Measurements from ENCODE around the gene RASGEF1C.

Gene RASGEF1C

DNA sequence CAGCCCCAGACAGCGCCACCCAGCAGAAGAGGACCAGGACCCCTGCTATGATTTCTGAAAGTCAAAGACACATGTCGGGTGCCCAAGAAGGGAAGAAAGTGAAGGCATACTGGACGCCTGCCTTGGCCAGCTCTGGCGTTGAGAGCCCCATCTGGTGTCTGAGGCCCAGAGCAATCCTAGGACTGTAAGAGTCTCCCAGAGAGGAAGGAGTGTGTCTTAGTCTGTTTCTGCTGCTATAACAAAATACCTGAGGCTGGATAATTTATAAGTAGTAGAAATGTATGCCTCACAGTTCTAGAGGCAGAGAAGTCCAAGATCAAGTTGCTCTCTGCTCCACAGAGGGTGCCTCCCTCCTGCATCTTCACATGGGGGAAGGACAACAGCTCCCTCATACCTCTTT lies 10.8 kb downstream of the RASGEF1C start:
- intact Hi-C loops (cut with DNase I; ENCODE audit: low total_unique reads): no loop called here
- Histone ChIP-seq H3K36me3 (no peaks in the 10 kb centered on the region), H3K4me1 (no peaks in the 10 kb centered on the region), H3K9me3 (no peaks in the 10 kb centered on the region), H3K4me3 (no peak overlapping the region), H3K27ac (no peak overlapping the region), H3K27me3 (peaks cover 0 to 14% of the 10 kb centered on the region in 2 donors)
- DNase-seq: no peak
- TF ChIP-seq, protein P1, sequence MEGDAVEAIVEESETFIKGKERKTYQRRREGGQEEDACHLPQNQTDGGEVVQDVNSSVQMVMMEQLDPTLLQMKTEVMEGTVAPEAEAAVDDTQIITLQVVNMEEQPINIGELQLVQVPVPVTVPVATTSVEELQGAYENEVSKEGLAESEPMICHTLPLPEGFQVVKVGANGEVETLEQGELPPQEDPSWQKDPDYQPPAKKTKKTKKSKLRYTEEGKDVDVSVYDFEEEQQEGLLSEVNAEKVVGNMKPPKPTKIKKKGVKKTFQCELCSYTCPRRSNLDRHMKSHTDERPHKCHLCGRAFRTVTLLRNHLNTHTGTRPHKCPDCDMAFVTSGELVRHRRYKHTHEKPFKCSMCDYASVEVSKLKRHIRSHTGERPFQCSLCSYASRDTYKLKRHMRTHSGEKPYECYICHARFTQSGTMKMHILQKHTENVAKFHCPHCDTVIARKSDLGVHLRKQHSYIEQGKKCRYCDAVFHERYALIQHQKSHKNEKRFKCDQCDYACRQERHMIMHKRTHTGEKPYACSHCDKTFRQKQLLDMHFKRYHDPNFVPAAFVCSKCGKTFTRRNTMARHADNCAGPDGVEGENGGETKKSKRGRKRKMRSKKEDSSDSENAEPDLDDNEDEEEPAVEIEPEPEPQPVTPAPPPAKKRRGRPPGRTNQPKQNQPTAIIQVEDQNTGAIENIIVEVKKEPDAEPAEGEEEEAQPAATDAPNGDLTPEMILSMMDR (IDR thresholded peaks at IDR 0.05): no peak

DNA sequence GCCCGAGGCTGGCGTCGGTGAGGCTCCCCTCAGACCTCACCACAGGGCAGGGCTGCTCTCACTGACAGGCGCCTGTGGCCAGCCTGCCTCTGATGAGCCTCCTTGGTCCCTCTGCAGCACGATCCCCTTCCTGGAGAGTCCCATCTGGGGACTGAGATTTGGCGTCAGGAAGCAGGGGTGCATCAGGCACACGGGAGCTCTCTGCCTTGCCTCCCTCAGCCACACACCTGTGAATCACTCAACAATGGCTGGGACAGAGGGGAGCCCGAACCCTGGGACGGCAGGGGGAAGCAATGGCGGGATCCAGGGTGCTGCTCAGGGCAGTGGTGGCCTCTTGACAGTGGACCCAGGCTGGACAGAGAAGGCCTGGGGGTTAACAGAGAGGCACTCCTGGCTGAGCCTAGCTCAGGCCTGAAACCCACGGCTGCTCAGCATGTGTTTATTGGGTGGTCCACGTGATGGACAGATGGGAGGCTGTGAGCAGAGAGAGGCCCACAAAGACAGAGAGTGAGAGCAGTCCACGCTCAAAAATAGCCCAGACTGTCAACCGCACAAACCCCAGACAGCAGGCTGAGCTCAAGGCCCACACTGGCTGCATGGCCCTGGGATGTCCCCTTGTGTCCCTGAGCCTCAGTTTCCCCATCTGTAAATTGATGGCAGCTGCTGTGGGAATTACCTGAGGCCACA lies 11.9 kb downstream of the RASGEF1C start:
- no peaks in the 10 kb centered on the region for H3K4me1 ChIP-seq
- H3K4me3 ChIP-seq: no peak overlapping the region
- TF ChIP-seq, protein P1 (IDR thresholded peaks at IDR 0.05): no peak
- DNase-seq: no peak
- H3K36me3 ChIP-seq: no peaks in the 10 kb centered on the region
- H3K27ac ChIP-seq: no peak overlapping the region
- peaks cover 0 to 14% of the 10 kb centered on the region in 2 donors for H3K27me3 ChIP-seq
- intact Hi-C loops (cut with DNase I; ENCODE audit: low total_unique reads): no loop called here
- no peaks in the 10 kb centered on the region for H3K9me3 ChIP-seq

DNA sequence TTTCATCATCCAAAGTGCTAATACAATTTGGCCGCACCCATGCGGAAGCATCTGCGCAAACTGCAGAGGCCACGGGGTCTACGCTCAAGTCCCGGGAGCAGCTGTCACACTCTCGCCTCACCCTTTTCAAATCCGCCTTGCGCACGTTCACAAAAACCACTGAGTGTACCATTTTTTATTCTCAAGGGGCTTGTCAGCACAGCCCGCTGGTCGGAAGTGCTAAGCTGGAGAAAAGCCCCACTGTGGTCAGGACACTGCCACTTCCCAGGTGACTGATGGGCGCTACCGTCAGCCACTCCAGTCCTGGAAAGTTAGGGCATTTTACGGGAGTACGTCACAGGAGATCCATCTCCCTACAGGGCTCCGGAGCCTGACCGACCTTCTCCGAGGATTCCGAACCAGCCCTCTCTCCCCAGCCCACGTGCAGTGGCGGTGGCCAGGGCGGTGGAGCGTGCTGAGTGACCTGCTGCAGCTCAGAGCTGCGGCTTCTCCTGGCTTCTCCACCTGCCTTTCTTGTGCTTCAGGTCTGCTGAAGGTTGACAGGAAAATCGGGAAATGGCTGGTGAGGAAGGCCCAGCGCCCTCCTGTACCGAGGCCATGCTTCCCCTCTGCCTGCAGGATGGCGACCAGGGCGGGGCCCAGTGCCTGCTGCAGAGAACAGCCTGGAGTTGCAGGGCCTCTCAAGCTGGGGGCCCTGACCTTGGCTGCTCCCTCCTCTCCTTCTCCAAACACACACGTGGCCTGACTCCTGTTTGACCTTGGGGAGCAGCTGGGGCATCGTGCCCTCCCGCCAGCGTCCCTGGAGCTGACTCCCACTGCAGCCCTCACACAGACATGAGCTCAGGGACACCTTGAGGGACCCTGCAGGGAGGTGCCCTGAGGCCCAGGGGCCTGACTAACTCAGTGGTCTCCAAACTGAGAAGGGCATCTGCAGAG lies 14.3 kb downstream of the RASGEF1C start:
- Histone ChIP-seq H3K4me1 (no peaks in the 10 kb centered on the region), H3K9me3 (no peaks in the 10 kb centered on the region), H3K27ac (no peak overlapping the region), H3K27me3 (peaks cover 0 to 14% of the 10 kb centered on the region in 2 donors), H3K4me3 (no peak overlapping the region), H3K36me3 (no peaks in the 10 kb centered on the region)
- no peak for DNase-seq
- TF ChIP-seq, protein P1 (IDR thresholded peaks at IDR 0.05): no peak
- intact Hi-C loops (cut with DNase I; ENCODE audit: low total_unique reads): no loop called here

DNA sequence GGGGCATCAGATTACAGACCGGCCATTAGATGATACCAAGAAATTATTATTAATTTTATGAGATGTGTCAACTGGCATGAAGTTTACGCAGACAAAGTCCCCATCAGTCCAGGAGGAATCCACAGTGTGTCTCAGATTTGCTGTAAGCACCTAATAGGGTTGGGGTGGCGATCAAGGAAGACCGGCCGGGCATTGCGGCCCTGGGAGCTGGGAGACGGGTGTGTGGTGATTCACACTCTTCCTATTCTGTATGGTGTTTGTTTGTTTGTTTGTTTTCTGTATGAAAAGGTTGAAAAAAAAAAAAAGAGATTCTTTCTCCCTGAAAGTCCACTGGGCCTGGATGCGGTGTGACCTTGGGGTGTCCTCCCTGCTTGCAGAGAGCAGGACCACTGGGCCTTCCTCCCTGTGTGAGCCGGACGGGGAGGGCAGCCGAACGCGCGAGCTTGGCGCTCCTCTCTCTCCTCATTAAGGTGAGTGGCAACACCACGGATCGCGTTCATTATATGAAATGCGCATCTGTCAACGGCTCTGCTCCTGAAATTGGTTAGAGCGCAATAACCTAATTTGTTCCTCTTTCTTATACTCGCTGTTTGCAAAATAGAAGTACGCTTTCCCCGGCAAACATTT lies 15.1 kb downstream of the RASGEF1C start:
- TF ChIP-seq, protein P1 (IDR thresholded peaks at IDR 0.05): no peak
- H3K4me1 ChIP-seq: no peaks in the 10 kb centered on the region
- no peak for DNase-seq
- H3K4me3 ChIP-seq: no peak overlapping the region
- no peaks in the 10 kb centered on the region for H3K9me3 ChIP-seq
- no peaks in the 10 kb centered on the region for H3K36me3 ChIP-seq
- no peak overlapping the region for H3K27ac ChIP-seq
- intact Hi-C loops (cut with DNase I; ENCODE audit: low total_unique reads): no loop called here
- peaks cover 0 to 9% of the 10 kb centered on the region in 2 donors for H3K27me3 ChIP-seq

DNA sequence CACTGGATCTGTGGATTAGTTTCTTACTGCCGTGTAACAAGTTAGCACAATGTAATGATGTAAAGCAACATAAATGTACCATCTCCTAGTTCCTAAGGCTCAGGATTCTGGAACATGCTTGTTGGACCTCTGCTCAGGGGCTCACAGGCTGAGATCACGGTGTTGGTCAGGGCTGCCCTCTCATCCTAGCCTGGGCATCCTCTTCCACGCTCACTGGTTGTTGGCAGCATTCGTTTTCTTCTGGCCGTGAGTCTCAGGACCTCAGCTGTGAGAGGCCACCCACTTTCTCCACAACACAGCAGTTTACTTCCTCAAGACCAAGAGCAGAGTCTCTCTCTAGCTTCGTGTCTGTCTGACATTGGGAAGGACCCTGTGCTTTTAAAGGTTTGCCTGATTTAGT lies 17.3 kb downstream of the RASGEF1C start:
- Histone ChIP-seq H3K4me3 (no peak overlapping the region), H3K27me3 (no peaks in the 10 kb centered on the region), H3K36me3 (no peaks in the 10 kb centered on the region), H3K9me3 (peaks cover 0 to 14% (median 8%) of the 10 kb centered on the region in 3 donors), H3K27ac (no peak overlapping the region), H3K4me1 (no peaks in the 10 kb centered on the region)
- intact Hi-C loops (cut with DNase I; ENCODE audit: low total_unique reads): no loop called here
- DNase-seq: no peak
- TF ChIP-seq, protein P1 (IDR thresholded peaks at IDR 0.05): no peak

All from tibial artery (tissue), 4 donors.